ENCODE measurements around the gene CABP2. TPM values are rescaled to one million over a fixed set of nuclear protein-coding genes. Genes with fewer than 3 reads are reported as not detected.
A peak's percentile ranks its signal among the peaks of the same experiment; 100 is the strongest.
"Not testable (repeated sequence)": the region's sequence is repeated elsewhere in the genome, so short reads cannot be mapped to it uniquely, and the experiment has no call there.

CABP2 gene
- total RNA-seq, 4 donors from 2014 or later, result not detected

DNA sequence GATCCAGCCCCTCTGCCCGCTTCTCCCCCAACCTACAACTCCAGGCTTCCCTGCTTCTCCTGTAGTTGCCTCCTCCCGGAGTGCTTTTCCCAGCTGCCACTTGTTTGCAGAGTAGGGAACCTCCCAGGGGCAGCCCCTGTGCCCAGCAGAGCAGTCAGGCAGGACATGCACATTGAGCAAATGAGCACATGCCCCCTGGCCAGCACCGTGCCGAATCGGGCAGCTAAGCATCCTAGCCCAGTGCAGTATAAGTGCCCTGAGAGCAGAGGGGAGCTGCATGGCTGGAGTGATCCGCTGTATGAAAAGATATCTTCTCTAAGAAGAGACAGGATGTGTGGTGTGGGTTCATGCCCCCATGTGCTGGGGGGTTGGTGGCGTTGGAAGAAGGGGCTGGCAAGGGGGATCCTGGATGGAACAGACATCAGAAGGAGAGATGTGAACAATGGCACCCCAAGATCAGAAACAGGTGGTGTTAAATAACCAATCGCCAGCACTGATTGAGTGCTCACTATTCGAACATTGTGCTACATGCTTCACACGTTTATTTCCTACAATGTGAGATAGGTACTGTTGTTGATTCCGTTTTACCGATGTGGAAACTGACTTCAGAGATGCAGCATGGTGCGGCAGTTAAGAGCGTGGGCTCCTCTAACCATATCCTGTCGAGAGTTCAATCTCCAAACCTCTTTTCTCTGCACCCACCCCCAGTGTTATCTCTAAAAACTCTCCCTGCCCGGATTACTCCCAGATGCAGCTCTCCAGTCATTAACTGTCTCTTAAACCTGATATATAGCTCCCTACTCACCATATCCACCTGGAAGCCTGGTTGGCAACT, 39.2 kb downstream of the CABP2 start:
- peaks cover 0 to 34% (median 17%) of the 10 kb centered on the region in 4 donors for H3K4me1 ChIP-seq
- TF ChIP-seq, protein P1, sequence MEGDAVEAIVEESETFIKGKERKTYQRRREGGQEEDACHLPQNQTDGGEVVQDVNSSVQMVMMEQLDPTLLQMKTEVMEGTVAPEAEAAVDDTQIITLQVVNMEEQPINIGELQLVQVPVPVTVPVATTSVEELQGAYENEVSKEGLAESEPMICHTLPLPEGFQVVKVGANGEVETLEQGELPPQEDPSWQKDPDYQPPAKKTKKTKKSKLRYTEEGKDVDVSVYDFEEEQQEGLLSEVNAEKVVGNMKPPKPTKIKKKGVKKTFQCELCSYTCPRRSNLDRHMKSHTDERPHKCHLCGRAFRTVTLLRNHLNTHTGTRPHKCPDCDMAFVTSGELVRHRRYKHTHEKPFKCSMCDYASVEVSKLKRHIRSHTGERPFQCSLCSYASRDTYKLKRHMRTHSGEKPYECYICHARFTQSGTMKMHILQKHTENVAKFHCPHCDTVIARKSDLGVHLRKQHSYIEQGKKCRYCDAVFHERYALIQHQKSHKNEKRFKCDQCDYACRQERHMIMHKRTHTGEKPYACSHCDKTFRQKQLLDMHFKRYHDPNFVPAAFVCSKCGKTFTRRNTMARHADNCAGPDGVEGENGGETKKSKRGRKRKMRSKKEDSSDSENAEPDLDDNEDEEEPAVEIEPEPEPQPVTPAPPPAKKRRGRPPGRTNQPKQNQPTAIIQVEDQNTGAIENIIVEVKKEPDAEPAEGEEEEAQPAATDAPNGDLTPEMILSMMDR (IDR thresholded peaks at IDR 0.05), result no peak
- TF ChIP-seq POLR2A (IDR thresholded peaks at IDR 0.05), result no peak
- H3K27me3 ChIP-seq, result no peaks in the 10 kb centered on the region
- peak overlapping the region; percentile 83 to 88 (median 85) for H3K27ac ChIP-seq
- peaks cover 0 to 15% (median 0%) of the 10 kb centered on the region in 3 donors for H3K36me3 ChIP-seq
- DNase-seq, result peak; percentile 12 to 56 (median 46)
- H3K9me3 ChIP-seq, result no peaks in the 10 kb centered on the region
- H3K4me3 ChIP-seq, result peak overlapping the region; percentile 47 to 68 (median 58)

DNA sequence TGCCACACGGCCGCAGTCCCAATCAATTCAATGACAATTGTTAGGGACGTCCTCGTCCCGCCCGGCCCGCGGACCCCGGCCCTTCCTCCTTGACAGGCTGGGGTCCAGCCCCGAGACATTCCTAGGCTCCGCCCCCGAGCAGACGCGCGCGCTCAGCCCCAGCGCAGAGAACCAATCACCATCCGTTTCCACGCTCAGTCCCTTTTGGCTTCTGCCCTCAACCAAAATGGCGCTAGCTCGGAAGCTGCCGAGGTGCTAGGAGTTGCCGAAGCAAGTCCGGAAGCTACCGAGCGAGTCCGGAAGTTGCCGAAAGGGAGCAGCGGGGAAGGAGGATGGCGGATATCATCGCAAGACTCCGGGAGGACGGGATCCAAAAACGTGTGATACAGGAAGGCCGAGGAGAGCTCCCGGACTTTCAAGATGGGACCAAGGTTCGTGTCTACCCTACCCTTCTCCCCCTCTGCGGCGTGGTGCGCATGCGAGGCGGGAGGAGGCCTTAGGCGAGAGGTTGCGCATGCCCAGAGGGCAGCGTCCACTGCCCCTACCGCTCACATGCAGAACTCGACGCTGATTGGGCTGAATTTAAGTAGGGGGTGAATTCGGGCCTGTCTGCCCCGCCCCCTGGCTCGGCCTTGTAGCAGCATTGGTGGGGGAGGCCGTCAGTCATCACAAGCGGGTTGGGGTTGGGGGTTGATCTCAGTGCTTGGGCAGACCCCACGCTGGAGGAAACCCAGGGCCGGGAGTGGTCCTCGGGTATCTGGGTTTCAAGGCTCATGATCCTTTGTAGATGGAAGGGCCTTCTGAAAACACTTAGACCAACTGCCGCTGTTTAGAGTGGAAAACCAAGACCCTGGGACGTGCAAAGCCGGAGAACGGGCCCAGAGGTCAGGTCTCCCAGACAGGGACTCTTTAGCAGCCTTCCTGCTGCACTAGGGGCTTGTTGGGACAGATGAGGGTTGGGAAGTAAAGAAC, 40.1 kb downstream of the CABP2 start, which contains the start of gene AIP:
Gene AIP (plus strand): TSS at position 200 of the 972 bp plus-strand sequence. CDS start 133 bp downstream, at position 333.
- no peaks in the 10 kb centered on the region for H3K27me3 ChIP-seq
- H3K27ac ChIP-seq, result peak within 1 kb of the TSS; percentile 83 to 88 (median 85)
- peaks cover 0 to 34% (median 17%) of the 10 kb centered on the region in 4 donors for H3K4me1 ChIP-seq
- H3K36me3 ChIP-seq, result peaks cover 0 to 13% (median 0%) of the 10 kb centered on the region in 3 donors
- DNase-seq, result peak; percentile 95 to 99 (median 97)
- TF ChIP-seq, protein P1 (IDR thresholded peaks at IDR 0.05), result peak; percentile 12 to 59 (median 32)
- TF ChIP-seq POLR2A (IDR thresholded peaks at IDR 0.05), result peak; percentile 59 to 80
- no peaks in the 10 kb centered on the region for H3K9me3 ChIP-seq
- H3K4me3 ChIP-seq, result peak within 1 kb of the TSS; percentile 47 to 68 (median 58)

GRCh38 chr11:67482275-67482826, 40.9 kb downstream of the CABP2 start:
- Histone ChIP-seq H3K9me3 (no peaks in the 10 kb centered on the region), H3K4me3 (peak overlapping the region; percentile 47 to 68 (median 58)), H3K27me3 (no peaks in the 10 kb centered on the region), H3K4me1 (peaks cover 0 to 34% (median 17%) of the 10 kb centered on the region in 4 donors), H3K36me3 (peaks cover 0 to 6% (median 0%) of the 10 kb centered on the region in 3 donors), H3K27ac (peak overlapping the region; percentile 83 to 88 (median 85))
- DNase-seq, result peak in 1 of 3 donors; percentile 50
- TF ChIP-seq POLR2A (IDR thresholded peaks at IDR 0.05), result no peak
- TF ChIP-seq, protein P1 (IDR thresholded peaks at IDR 0.05), result no peak

GRCh38 chr11:67477344-67478050, 45.7 kb downstream of the CABP2 start:
- not testable (repeated sequence) for DNase-seq, H3K36me3 ChIP-seq, H3K9me3 ChIP-seq, H3K27ac ChIP-seq, H3K27me3 ChIP-seq, H3K4me1 ChIP-seq, H3K4me3 ChIP-seq

DNA sequence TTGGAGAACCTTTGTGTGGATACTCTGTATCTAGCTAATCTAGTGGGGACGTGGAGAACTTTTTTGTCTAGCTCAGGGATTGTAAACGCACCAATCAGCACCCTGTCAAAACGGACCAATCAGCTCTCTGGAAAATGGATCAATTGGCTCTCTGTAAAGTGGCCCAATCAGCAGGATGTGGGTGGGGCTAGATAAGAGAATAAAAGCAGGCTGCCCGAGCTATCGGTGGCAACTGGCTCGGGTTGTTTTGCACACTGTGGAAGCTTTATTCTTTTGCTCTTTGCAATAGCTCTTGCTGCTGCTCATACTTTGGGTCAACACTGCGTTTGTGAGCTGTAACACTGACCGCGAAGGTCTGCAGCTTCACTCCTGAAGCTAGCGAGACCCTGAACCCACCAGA, 46.6 kb downstream of the CABP2 start:
- H3K36me3 ChIP-seq, H3K4me3 ChIP-seq, H3K9me3 ChIP-seq, DNase-seq, H3K4me1 ChIP-seq, H3K27me3 ChIP-seq, H3K27ac ChIP-seq: not testable (repeated sequence)

- peaks cover 0 to 12% (median 3%) of the 10 kb centered on the region in 4 donors for H3K4me1 ChIP-seq
- TF ChIP-seq, protein P1 (IDR thresholded peaks at IDR 0.05), result no peak
- TF ChIP-seq POLR2A (IDR thresholded peaks at IDR 0.05), result no peak
- H3K27me3 ChIP-seq, result no peaks in the 10 kb centered on the region
- no peak overlapping the region for H3K4me3 ChIP-seq
- H3K36me3 ChIP-seq, result no peaks in the 10 kb centered on the region
- H3K27ac ChIP-seq, result no peak overlapping the region
- H3K9me3 ChIP-seq, result no peaks in the 10 kb centered on the region
- no peak for DNase-seq
Observed at GRCh38 chr11:67472882-67473281, 50.4 kb downstream of the CABP2 start.

All from Peyer's patch (tissue), 4 donors.